ENCODE results near the gene RNF4.

GRCh38 chr4:2436761-2437474 is 32.0 kb upstream of the RNF4 start:
- TF ChIP-seq POLR2A (IDR thresholded peaks at IDR 0.05) = no peak
- TF ChIP-seq CTCF (IDR thresholded peaks at IDR 0.05) = no peak

Measured in esophagus squamous epithelium (tissue), 4 donors.